Measurements from ENCODE around the gene SUB1. TPM values are rescaled to one million over a fixed set of nuclear protein-coding genes. Genes with fewer than 3 reads are reported as not detected.

Gene SUB1
- total RNA-seq, result 10 to 100 TPM; 63.7 to 96.2 TPM

GRCh38 chr5:32585446-32586275, at the start of gene SUB1:
Gene SUB1 (plus strand): TSS chr5:32585557. CDS start chr5:32588513, 2,956 bp downstream.

Other genes with a start within 250 kb of the SUB1 start
- gene ZFR, start 140.8 kb upstream of the SUB1 start, total RNA-seq, result 10 to 100 TPM; 60.2 to 67.6 TPM
- gene NPR3, start 125.8 kb downstream of the SUB1 start, total RNA-seq, result under 1 TPM; under 0.01 TPM